Measurements from ENCODE around the gene AAK1. TPM values are rescaled to one million over a fixed set of nuclear protein-coding genes. Genes with fewer than 3 reads are reported as not detected.

Gene AAK1
- polyA plus RNA-seq, 1 donor from 2014 or later = 26.7 TPM

DNA sequence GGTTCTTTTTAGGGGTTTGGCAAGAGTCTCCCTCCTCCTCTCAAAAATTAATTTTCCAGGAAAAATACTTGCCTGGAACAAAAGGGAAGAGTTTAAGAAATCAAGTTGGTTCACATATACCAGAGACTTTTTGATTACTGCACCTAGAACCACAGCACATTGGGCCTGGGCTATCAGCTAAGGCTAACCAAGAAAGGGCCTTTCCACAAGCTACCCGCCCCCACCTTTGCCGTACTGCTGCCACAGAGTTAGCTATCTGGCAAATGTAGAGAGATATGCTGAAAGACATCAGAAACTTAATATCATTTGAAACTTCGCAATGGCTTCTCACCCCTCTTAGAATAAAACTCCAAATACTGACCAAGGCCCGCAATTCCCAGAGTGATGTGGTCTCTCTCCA lies 76.9 kb downstream of the AAK1 start:
- Histone ChIP-seq H3K9me2 (ENCODE audit: insufficient read depth, low read length) (no peaks in the 10 kb centered on the region), H3K4me3 (ENCODE audit: low read length) (no peak overlapping the region), H2AFZ (ENCODE audit: low read depth, low read length) (no peak overlapping the region), H3K27ac (ENCODE audit: low read length) (no peak overlapping the region), H3K9ac (ENCODE audit: low read length) (no peak overlapping the region), H3F3A (ENCODE audit: insufficient read depth, low read length, poor library complexity, severe bottlenecking) (no peaks in the 10 kb centered on the region), H3K36me3 (ENCODE audit: insufficient read depth, low read length) (no peaks in the 10 kb centered on the region), H3K27me3 (ENCODE audit: insufficient read depth, low read depth, low read length) (no peaks in the 10 kb centered on the region), H3K79me2 (replicated peaks; ENCODE audit: insufficient read depth, low read length) (peaks cover 3% of the 10 kb centered on the region), H3K4me2 (ENCODE audit: low read length) (no peak overlapping the region), H4K20me1 (ENCODE audit: insufficient read depth) (no peaks in the 10 kb centered on the region), H3K9me3 (ENCODE audit: low read length) (no peaks in the 10 kb centered on the region)
- TF ChIP-seq, protein P1, sequence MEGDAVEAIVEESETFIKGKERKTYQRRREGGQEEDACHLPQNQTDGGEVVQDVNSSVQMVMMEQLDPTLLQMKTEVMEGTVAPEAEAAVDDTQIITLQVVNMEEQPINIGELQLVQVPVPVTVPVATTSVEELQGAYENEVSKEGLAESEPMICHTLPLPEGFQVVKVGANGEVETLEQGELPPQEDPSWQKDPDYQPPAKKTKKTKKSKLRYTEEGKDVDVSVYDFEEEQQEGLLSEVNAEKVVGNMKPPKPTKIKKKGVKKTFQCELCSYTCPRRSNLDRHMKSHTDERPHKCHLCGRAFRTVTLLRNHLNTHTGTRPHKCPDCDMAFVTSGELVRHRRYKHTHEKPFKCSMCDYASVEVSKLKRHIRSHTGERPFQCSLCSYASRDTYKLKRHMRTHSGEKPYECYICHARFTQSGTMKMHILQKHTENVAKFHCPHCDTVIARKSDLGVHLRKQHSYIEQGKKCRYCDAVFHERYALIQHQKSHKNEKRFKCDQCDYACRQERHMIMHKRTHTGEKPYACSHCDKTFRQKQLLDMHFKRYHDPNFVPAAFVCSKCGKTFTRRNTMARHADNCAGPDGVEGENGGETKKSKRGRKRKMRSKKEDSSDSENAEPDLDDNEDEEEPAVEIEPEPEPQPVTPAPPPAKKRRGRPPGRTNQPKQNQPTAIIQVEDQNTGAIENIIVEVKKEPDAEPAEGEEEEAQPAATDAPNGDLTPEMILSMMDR (IDR thresholded peaks at IDR 0.05; ENCODE audit: poor library complexity, severe bottlenecking) = no peak
- TF ChIP-seq EZH2 (IDR thresholded peaks at IDR 0.05; ENCODE audit: borderline replicate concordance, insufficient read depth, low read length, poor library complexity, severe bottlenecking) (no peak), SMC3 (conservative IDR thresholded peaks at IDR 0.05; ENCODE audit: poor library complexity) (no peak), RAD21 (conservative IDR thresholded peaks at IDR 0.05) (no peak), POLR2AphosphoS5 (IDR thresholded peaks at IDR 0.05) (no peak), MXI1 (conservative IDR thresholded peaks at IDR 0.05; ENCODE audit: poor library complexity, severe bottlenecking) (no peak), TAF1 (IDR thresholded peaks at IDR 0.05; ENCODE audit: low read depth) (no peak), EP300 (conservative IDR thresholded peaks at IDR 0.05; ENCODE audit: poor library complexity, severe bottlenecking) (no peak)
- TF ChIP-seq, protein P2, sequence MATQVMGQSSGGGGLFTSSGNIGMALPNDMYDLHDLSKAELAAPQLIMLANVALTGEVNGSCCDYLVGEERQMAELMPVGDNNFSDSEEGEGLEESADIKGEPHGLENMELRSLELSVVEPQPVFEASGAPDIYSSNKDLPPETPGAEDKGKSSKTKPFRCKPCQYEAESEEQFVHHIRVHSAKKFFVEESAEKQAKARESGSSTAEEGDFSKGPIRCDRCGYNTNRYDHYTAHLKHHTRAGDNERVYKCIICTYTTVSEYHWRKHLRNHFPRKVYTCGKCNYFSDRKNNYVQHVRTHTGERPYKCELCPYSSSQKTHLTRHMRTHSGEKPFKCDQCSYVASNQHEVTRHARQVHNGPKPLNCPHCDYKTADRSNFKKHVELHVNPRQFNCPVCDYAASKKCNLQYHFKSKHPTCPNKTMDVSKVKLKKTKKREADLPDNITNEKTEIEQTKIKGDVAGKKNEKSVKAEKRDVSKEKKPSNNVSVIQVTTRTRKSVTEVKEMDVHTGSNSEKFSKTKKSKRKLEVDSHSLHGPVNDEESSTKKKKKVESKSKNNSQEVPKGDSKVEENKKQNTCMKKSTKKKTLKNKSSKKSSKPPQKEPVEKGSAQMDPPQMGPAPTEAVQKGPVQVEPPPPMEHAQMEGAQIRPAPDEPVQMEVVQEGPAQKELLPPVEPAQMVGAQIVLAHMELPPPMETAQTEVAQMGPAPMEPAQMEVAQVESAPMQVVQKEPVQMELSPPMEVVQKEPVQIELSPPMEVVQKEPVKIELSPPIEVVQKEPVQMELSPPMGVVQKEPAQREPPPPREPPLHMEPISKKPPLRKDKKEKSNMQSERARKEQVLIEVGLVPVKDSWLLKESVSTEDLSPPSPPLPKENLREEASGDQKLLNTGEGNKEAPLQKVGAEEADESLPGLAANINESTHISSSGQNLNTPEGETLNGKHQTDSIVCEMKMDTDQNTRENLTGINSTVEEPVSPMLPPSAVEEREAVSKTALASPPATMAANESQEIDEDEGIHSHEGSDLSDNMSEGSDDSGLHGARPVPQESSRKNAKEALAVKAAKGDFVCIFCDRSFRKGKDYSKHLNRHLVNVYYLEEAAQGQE (IDR thresholded peaks at IDR 0.05; ENCODE audit: borderline replicate concordance) = no peak

DNA sequence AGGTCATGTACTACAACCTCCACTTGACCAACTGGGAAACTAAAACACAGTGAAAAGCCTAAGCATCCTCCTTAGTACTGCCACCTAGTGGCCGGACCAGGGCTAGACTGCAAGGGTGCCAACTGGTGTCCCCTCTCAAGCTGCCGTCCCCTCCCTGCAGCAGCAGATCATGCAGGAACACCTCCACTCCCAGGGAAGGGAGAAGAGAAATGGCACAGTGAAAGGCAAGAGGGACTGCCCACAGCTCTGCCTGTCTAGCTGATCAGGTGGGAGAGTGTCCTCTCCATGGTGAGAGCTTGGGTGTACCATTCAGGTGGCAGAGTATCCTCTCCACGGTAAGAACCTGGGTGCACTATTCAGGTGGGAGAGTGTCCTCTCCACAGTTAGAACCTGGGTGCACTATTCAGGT lies 78.1 kb downstream of the AAK1 start:
- H3K4me3 ChIP-seq (ENCODE audit: low read length) = no peak overlapping the region
- H3K79me2 ChIP-seq (replicated peaks; ENCODE audit: insufficient read depth, low read length) = peaks cover 3% of the 10 kb centered on the region
- no peaks in the 10 kb centered on the region for H3K27me3 ChIP-seq (ENCODE audit: insufficient read depth, low read depth, low read length)
- no peak overlapping the region for H3K9ac ChIP-seq (ENCODE audit: low read length)
- TF ChIP-seq EP300 (conservative IDR thresholded peaks at IDR 0.05; ENCODE audit: poor library complexity, severe bottlenecking) (no peak), MXI1 (conservative IDR thresholded peaks at IDR 0.05; ENCODE audit: poor library complexity, severe bottlenecking) (no peak), SMC3 (conservative IDR thresholded peaks at IDR 0.05; ENCODE audit: poor library complexity) (no peak), EZH2 (IDR thresholded peaks at IDR 0.05; ENCODE audit: borderline replicate concordance, insufficient read depth, low read length, poor library complexity, severe bottlenecking) (no peak), RAD21 (conservative IDR thresholded peaks at IDR 0.05) (no peak), POLR2AphosphoS5 (IDR thresholded peaks at IDR 0.05) (no peak)
- TF ChIP-seq, protein P1 (IDR thresholded peaks at IDR 0.05; ENCODE audit: poor library complexity, severe bottlenecking) = peak; percentile 41
- TF ChIP-seq, protein P2 (IDR thresholded peaks at IDR 0.05; ENCODE audit: borderline replicate concordance) = no peak
- H3K27ac ChIP-seq (ENCODE audit: low read length) = no peak overlapping the region
- no peaks in the 10 kb centered on the region for H3F3A ChIP-seq (ENCODE audit: insufficient read depth, low read length, poor library complexity, severe bottlenecking)
- H3K9me2 ChIP-seq (ENCODE audit: insufficient read depth, low read length) = no peaks in the 10 kb centered on the region
- no peaks in the 10 kb centered on the region for H3K36me3 ChIP-seq (ENCODE audit: insufficient read depth, low read length)
- no peak overlapping the region for H2AFZ ChIP-seq (ENCODE audit: low read depth, low read length)
- no peaks in the 10 kb centered on the region for H3K9me3 ChIP-seq (ENCODE audit: low read length)
- no peak overlapping the region for H3K4me2 ChIP-seq (ENCODE audit: low read length)
- H4K20me1 ChIP-seq (ENCODE audit: insufficient read depth) = no peaks in the 10 kb centered on the region

Data from neural cell (in vitro differentiated cells).